ENCODE results near the gene PGGT1B. TPM values are rescaled to one million over a fixed set of nuclear protein-coding genes. Genes with fewer than 3 reads are reported as not detected.

PGGT1B gene
- total RNA-seq, 1 experiment from 2014 or later = 14.4 TPM

DNA sequence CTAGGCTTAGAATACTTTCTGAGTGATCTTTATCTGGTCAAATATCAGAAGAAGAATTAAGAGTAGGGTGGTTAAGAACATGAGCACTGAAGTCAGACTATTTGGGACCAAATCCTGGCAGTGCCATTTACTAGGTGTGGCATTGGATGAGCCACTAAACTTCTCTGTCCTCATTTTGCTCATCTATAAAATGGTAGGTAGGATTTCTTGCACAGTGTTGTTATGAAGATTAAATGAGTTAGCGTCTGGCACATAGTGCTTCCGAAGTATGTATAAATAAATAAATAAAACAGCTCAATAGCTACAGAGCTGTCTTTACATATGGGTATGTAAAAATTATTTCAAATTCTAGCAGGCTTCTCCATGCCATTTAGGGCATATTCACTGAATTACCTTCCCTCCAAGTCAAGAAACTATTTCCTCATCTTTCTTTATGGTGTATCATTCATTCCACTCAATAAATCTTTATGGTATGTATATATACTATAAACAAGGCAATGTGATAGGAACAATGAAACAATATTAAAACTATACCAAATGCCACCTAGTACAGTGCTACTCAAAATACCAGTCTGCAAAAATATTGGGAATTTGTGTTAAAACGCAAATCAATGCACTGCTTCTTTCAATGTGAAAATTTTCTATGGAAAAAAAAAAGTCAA is 9.8 kb upstream of the PGGT1B start:
- DNase-seq (no peak), ATAC-seq (no peak)
- Histone ChIP-seq H3K79me2 (ENCODE audit: low read length) (no peaks in the 10 kb centered on the region), H3K4me3 (ENCODE audit: low read length) (no peak overlapping the region), H3F3A (ENCODE audit: low read length, unreplicated experiment) (no peaks in the 10 kb centered on the region), H3K36me3 (ENCODE audit: low read depth, low read length) (no peaks in the 10 kb centered on the region; the same call in 1 of the 2 replicates), H3K27me3 (ENCODE audit: low read length) (no peaks in the 10 kb centered on the region), H4K20me1 (ENCODE audit: low read length) (no peaks in the 10 kb centered on the region), H2AFZ (ENCODE audit: low read length) (no peak overlapping the region), H3K4me1 (ENCODE audit: insufficient read depth, low read length) (no peaks in the 10 kb centered on the region), H3K4me2 (ENCODE audit: low read length) (no peak overlapping the region), H3K9me3 (ENCODE audit: low read length) (no peaks in the 10 kb centered on the region), H3K27ac (ENCODE audit: low read length) (no peak overlapping the region), H3K9me2 (replicated peaks; ENCODE audit: low read length) (no peaks in the 10 kb centered on the region), H3K9ac (ENCODE audit: low read length) (no peak overlapping the region)
- intact Hi-C loops (cut with micrococcal nuclease) = no loop called here
- no TSS peak for BruUV-seq (replicated peaks)
- TF ChIP-seq, protein P1, sequence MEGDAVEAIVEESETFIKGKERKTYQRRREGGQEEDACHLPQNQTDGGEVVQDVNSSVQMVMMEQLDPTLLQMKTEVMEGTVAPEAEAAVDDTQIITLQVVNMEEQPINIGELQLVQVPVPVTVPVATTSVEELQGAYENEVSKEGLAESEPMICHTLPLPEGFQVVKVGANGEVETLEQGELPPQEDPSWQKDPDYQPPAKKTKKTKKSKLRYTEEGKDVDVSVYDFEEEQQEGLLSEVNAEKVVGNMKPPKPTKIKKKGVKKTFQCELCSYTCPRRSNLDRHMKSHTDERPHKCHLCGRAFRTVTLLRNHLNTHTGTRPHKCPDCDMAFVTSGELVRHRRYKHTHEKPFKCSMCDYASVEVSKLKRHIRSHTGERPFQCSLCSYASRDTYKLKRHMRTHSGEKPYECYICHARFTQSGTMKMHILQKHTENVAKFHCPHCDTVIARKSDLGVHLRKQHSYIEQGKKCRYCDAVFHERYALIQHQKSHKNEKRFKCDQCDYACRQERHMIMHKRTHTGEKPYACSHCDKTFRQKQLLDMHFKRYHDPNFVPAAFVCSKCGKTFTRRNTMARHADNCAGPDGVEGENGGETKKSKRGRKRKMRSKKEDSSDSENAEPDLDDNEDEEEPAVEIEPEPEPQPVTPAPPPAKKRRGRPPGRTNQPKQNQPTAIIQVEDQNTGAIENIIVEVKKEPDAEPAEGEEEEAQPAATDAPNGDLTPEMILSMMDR (conservative IDR thresholded peaks at IDR 0.05; ENCODE audit: low read depth, low read length) = no peak
- TF ChIP-seq EZH2 (IDR thresholded peaks at IDR 0.05; ENCODE audit: low read length, unreplicated experiment) (no peak), EZH2phosphoT487 (IDR thresholded peaks at IDR 0.05; ENCODE audit: borderline replicate concordance, low read length) (no peak)
- ChIA-PET POLR2A (ENCODE audit: unreplicated experiment) (no interaction called here), CTCF (no interaction called here)

DNA sequence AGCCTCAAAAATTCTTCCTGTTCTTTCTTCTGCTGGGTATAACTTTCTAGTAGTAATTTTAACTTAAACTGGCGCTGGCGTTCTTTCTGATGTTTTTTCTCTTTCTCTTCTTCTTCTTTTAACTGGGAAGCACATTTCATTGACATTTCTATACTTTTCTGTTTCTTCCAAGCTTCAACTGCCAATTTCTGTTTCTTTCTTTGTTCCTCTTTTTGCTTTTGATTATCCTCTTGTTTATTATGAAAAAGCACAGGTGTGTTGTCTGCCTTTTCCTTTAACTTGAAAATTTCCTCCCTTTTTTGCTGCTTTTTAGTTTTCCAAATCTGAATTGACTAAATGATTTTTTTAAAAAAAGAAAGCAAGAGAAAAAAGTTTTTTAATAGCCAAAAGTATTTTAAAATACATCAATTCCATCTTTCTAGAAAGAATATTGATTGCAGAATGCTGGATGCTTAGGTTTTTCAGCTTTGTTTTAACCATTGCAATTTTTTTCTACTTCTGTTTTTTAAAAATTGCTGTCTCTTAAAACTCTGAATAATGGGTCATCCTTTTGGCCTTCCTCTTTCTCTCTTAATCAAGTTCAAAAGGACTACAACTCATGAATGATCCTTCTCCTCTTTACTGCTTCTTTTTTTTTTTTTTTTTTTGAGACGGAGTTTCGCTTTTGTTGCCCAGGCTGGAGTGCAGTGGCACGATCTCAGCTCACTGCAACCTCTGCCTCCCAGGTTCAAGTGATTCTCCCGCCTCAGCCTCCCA is 8.8 kb upstream of the PGGT1B start:
- CTCF ChIA-PET = no interaction called here
- Histone ChIP-seq H3K9ac (ENCODE audit: low read length) (no peak overlapping the region), H3K9me3 (ENCODE audit: low read length) (no peaks in the 10 kb centered on the region), H4K20me1 (ENCODE audit: low read length) (no peaks in the 10 kb centered on the region), H3K27ac (ENCODE audit: low read length) (no peak overlapping the region), H3K4me1 (ENCODE audit: insufficient read depth, low read length) (no peaks in the 10 kb centered on the region), H3K27me3 (ENCODE audit: low read length) (no peaks in the 10 kb centered on the region), H3K4me3 (ENCODE audit: low read length) (no peak overlapping the region), H3K9me2 (replicated peaks; ENCODE audit: low read length) (no peaks in the 10 kb centered on the region), H3K79me2 (ENCODE audit: low read length) (no peaks in the 10 kb centered on the region), H3F3A (ENCODE audit: low read length, unreplicated experiment) (no peaks in the 10 kb centered on the region), H3K4me2 (ENCODE audit: low read length) (no peak overlapping the region), H2AFZ (ENCODE audit: low read length) (no peak overlapping the region), H3K36me3 (ENCODE audit: low read depth, low read length) (no peaks in the 10 kb centered on the region; the same call in 1 of the 2 replicates)
- no peak for ATAC-seq
- no peak for DNase-seq
- BruUV-seq (replicated peaks) = no TSS peak
- no peak for TF ChIP-seq EZH2phosphoT487 (IDR thresholded peaks at IDR 0.05; ENCODE audit: borderline replicate concordance, low read length)
- TF ChIP-seq, protein P1 (conservative IDR thresholded peaks at IDR 0.05; ENCODE audit: low read depth, low read length) = no peak
- TF ChIP-seq EZH2 (IDR thresholded peaks at IDR 0.05; ENCODE audit: low read length, unreplicated experiment) = no peak
- intact Hi-C loops (cut with micrococcal nuclease) = no loop called here
- POLR2A ChIA-PET (ENCODE audit: unreplicated experiment) = no interaction called here

DNA sequence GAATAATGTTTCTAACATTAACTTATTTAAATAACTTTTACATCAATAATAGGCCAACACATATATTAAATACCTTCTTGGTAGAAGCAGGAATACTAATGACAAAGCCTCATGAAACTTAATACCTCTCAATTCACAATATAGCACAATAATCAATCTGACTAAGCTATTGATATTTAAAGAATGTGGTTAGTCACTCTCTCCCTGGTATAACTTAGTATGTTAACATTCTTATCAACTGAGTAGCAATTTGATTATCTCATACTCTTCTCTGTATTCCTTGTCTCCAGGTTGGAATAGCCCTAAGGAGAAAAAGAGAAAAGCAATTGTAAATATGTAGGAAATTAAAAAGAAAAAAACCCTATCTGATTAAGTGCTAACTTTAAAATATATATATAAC is 4.9 kb upstream of the PGGT1B start:
- Histone ChIP-seq H3K9me3 (ENCODE audit: low read length) (no peaks in the 10 kb centered on the region), H3K4me1 (ENCODE audit: insufficient read depth, low read length) (peaks cover 8% of the 10 kb centered on the region), H3K9me2 (replicated peaks; ENCODE audit: low read length) (no peaks in the 10 kb centered on the region), H3K27ac (ENCODE audit: low read length) (no peak overlapping the region), H3K27me3 (ENCODE audit: low read length) (no peaks in the 10 kb centered on the region), H3K9ac (ENCODE audit: low read length) (no peak overlapping the region), H3K4me3 (ENCODE audit: low read length) (no peak overlapping the region), H2AFZ (ENCODE audit: low read length) (no peak overlapping the region), H3K79me2 (ENCODE audit: low read length) (no peaks in the 10 kb centered on the region), H3K36me3 (ENCODE audit: low read depth, low read length) (no peaks in the 10 kb centered on the region), H3F3A (ENCODE audit: low read length, unreplicated experiment) (no peaks in the 10 kb centered on the region), H4K20me1 (ENCODE audit: low read length) (no peaks in the 10 kb centered on the region), H3K4me2 (ENCODE audit: low read length) (no peak overlapping the region)
- TF ChIP-seq EZH2 (IDR thresholded peaks at IDR 0.05; ENCODE audit: low read length, unreplicated experiment) (no peak), EZH2phosphoT487 (IDR thresholded peaks at IDR 0.05; ENCODE audit: borderline replicate concordance, low read length) (no peak)
- TF ChIP-seq, protein P1 (conservative IDR thresholded peaks at IDR 0.05; ENCODE audit: low read depth, low read length) = no peak
- intact Hi-C loops (cut with micrococcal nuclease) = no loop called here
- no TSS peak for BruUV-seq (replicated peaks)
- ChIA-PET POLR2A (ENCODE audit: unreplicated experiment) (no interaction called here), CTCF (no interaction called here)
- DNase-seq (peak; percentile 61), ATAC-seq (no peak)

All from PC-3 (cell line).